ENCODE results near the gene USH2A. TPM values are rescaled to one million over a fixed set of nuclear protein-coding genes. Genes with fewer than 3 reads are reported as not detected.

Gene USH2A
- total RNA-seq, 1 experiment from 2014 or later: not detected

DNA sequence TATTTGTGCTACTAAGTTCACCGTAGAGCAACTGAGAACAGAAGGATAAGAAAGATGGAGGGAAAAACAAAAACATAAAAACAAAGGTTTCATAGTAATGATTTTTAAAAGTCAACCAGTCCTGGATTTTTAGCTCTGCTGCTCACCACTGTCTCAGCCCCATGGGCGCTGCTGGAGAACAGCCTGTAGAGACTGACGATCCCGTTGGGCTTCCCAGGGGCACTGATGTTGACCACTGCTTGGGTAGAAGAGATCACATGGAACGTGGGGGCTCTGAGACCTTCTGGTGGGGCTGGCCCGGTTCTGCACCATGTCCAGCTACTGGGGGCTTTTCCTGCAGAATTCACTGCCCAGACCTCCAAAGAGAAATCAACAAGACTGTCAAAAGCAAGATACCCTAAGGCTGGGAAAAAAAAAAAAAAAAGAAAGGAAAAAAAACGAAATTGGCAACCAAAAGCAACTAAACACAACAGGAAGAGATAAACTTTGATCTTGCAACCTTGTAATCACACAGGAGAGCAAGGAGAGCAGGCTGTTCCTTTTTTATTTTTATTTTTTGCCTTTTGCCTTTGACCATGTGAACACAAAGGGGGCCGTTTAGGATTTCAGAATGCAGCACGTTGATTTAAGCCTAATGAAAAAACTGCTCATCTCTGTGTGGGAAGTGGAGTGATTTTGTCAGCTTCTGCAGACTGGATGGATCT, 772.6 kb downstream of the USH2A start:
- ATAC-seq (no peak), DNase-seq (ENCODE audit: low read depth, low spot score) (no peak)
- TF ChIP-seq JUND (IDR thresholded peaks at IDR 0.05): no peak
- TF ChIP-seq SIN3A (IDR thresholded peaks at IDR 0.05; ENCODE audit: low read depth): no peak
- no peak for TF ChIP-seq YY1 (IDR thresholded peaks at IDR 0.05; ENCODE audit: extremely low read depth, insufficient replicate concordance, low read depth, low read length)
- no peak for TF ChIP-seq SP1 (IDR thresholded peaks at IDR 0.05; ENCODE audit: low read depth)
- TF ChIP-seq, protein P1, sequence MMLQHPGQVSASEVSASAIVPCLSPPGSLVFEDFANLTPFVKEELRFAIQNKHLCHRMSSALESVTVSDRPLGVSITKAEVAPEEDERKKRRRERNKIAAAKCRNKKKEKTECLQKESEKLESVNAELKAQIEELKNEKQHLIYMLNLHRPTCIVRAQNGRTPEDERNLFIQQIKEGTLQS (IDR thresholded peaks at IDR 0.05): no peak
- TF ChIP-seq ZBTB33 (IDR thresholded peaks at IDR 0.05; ENCODE audit: extremely low read depth, insufficient replicate concordance, low read length): no peak
- CTCF ChIA-PET: no interaction called here
- Histone ChIP-seq H3K9ac (ENCODE audit: low read length) (no peak overlapping the region), H2AFZ (ENCODE audit: low read depth, low read length, poor library complexity, severe bottlenecking) (no peak overlapping the region), H3K4me3 (replicated peaks in 1 of 2; ENCODE audit: low read depth in 1 of 2, low read length in 2 of 2) (no peak overlapping the region), H3K27me3 (ENCODE audit: insufficient read depth, low read length) (no peaks in the 10 kb centered on the region), H4K20me1 (ENCODE audit: insufficient read depth) (no peaks in the 10 kb centered on the region), H3K4me1 (ENCODE audit: control insufficient read depth in 1 of 2, insufficient read depth in 2 of 2, low read length in 2 of 2) (no peaks in the 10 kb centered on the region), H3K9me2 (ENCODE audit: insufficient read depth) (no peaks in the 10 kb centered on the region), H3K4me2 (ENCODE audit: low read length) (no peak overlapping the region), H3K27ac (ENCODE audit: low read depth, low read length) (no peak overlapping the region), H3K36me3 (ENCODE audit: control insufficient read depth in 1 of 2, insufficient read depth in 2 of 2, low read length in 2 of 2) (no peaks in the 10 kb centered on the region), H3K9me3 (ENCODE audit: control insufficient read depth in 1 of 2, insufficient read depth in 1 of 2, low read depth in 1 of 2, low read length in 2 of 2) (no peaks in the 10 kb centered on the region), H3K79me2 (ENCODE audit: insufficient read depth, low read length) (no peaks in the 10 kb centered on the region)
- intact Hi-C loops (cut with micrococcal nuclease): no loop called here
- POLR2A ChIA-PET: no interaction called here
- RAD21 ChIA-PET (ENCODE audit: low non-redundant PET in 1 of 2, low total read pairs in 2 of 2, uncharacterized antibody in 2 of 2, unreplicated experiment in 2 of 2): no interaction called here
- BruUV-seq (replicated peaks): no TSS peak

GRCh38 chr1:215648957-215649356, 774.3 kb downstream of the USH2A start:
- ChIA-PET CTCF (no interaction called here), RAD21 (ENCODE audit: low non-redundant PET in 1 of 2, low total read pairs in 2 of 2, uncharacterized antibody in 2 of 2, unreplicated experiment in 2 of 2) (no interaction called here), POLR2A (no interaction called here)
- TF ChIP-seq EGR1 (IDR thresholded peaks at IDR 0.05; ENCODE audit: low read depth) (no peak), SIN3A (IDR thresholded peaks at IDR 0.05; ENCODE audit: low read depth) (no peak), SP1 (IDR thresholded peaks at IDR 0.05; ENCODE audit: low read depth) (no peak), JUND (IDR thresholded peaks at IDR 0.05) (no peak), ZNF274 (IDR thresholded peaks at IDR 0.05; ENCODE audit: low read depth, low read length) (no peak), POLR2A (IDR thresholded peaks at IDR 0.05; ENCODE audit: borderline replicate concordance, extremely low read depth, insufficient read depth, insufficient read length) (no peak), POLR2AphosphoS5 (IDR thresholded peaks at IDR 0.05; ENCODE audit: low read depth, low read length) (no peak), YY1 (IDR thresholded peaks at IDR 0.05; ENCODE audit: extremely low read depth, insufficient replicate concordance, low read depth, low read length) (no peak), MAX (IDR thresholded peaks at IDR 0.05) (no peak), ELF1 (IDR thresholded peaks at IDR 0.05; ENCODE audit: borderline replicate concordance, low read depth) (no peak), ZBTB33 (IDR thresholded peaks at IDR 0.05; ENCODE audit: extremely low read depth, insufficient replicate concordance, low read length) (no peak), CBX3 (IDR thresholded peaks at IDR 0.05; ENCODE audit: low read depth) (no peak)
- Histone ChIP-seq H3K4me3 (replicated peaks in 1 of 2; ENCODE audit: low read depth in 1 of 2, low read length in 2 of 2) (no peak overlapping the region), H3K27ac (ENCODE audit: low read depth, low read length) (no peak overlapping the region), H3K79me2 (ENCODE audit: insufficient read depth, low read length) (no peaks in the 10 kb centered on the region), H3K9me2 (ENCODE audit: insufficient read depth) (no peaks in the 10 kb centered on the region), H3K4me1 (ENCODE audit: control insufficient read depth in 1 of 2, insufficient read depth in 2 of 2, low read length in 2 of 2) (no peaks in the 10 kb centered on the region), H3K36me3 (ENCODE audit: control insufficient read depth in 1 of 2, insufficient read depth in 2 of 2, low read length in 2 of 2) (no peaks in the 10 kb centered on the region), H4K20me1 (ENCODE audit: insufficient read depth) (no peaks in the 10 kb centered on the region), H3K9ac (ENCODE audit: low read length) (no peak overlapping the region), H3K4me2 (ENCODE audit: low read length) (no peak overlapping the region), H3K27me3 (ENCODE audit: insufficient read depth, low read length) (no peaks in the 10 kb centered on the region), H2AFZ (ENCODE audit: low read depth, low read length, poor library complexity, severe bottlenecking) (no peak overlapping the region), H3K9me3 (ENCODE audit: control insufficient read depth in 1 of 2, insufficient read depth in 1 of 2, low read depth in 1 of 2, low read length in 2 of 2) (no peaks in the 10 kb centered on the region)
- DNase-seq (ENCODE audit: low read depth, low spot score): no peak
- no TSS peak for BruUV-seq (replicated peaks)
- intact Hi-C loops (cut with micrococcal nuclease): no loop called here
- ATAC-seq: no peak

Measured in HCT116 (cell line).